GDM1 (cell line): ENCODE results near the gene TNFRSF9.
"Not testable (repeated sequence)": the region's sequence is repeated elsewhere in the genome, so short reads cannot be mapped to it uniquely, and the experiment has no call there.

Source experiments
- DNase-seq: peaks from one replicate; lab custom pipeline; 2025; lab: John Stamatoyannopoulos, UW

Gene TNFRSF9

GRCh38 chr1:7960867-7961215 is 20.2 kb upstream of the TNFRSF9 start:
- no peak for DNase-seq

- no peak for DNase-seq
These were observed 19.5 kb upstream of the TNFRSF9 start for GRCh38 chr1:7960165-7960564.

GRCh38 chr1:7956218-7957032 is 15.8 kb upstream of the TNFRSF9 start:
- no peak for DNase-seq

- DNase-seq: no peak
These were observed 14.0 kb upstream of the TNFRSF9 start for GRCh38 chr1:7954683-7955082.

- DNase-seq: peak; percentile 94
These were observed 13.4 kb upstream of the TNFRSF9 start for GRCh38 chr1:7953850-7954609.

- not testable (repeated sequence) for DNase-seq
These were observed 12.2 kb upstream of the TNFRSF9 start for GRCh38 chr1:7952791-7953190.

GRCh38 chr1:7948960-7949359 is 8.3 kb upstream of the TNFRSF9 start:
- no peak for DNase-seq

GRCh38 chr1:7943251-7943650 is 2.6 kb upstream of the TNFRSF9 start:
- no peak for DNase-seq

GRCh38 chr1:7942214-7942921 is 1.7 kb upstream of the TNFRSF9 start:
- DNase-seq: peak; percentile 64

GRCh38 chr1:7941437-7941793 is 776 bp upstream of the TNFRSF9 start:
- DNase-seq: no peak

GRCh38 chr1:7940034-7940433 is 605 bp downstream of the TNFRSF9 start:
- DNase-seq: no peak

GRCh38 chr1:7938070-7938469 is 2.6 kb downstream of the TNFRSF9 start:
- DNase-seq: no peak

- DNase-seq: no peak
These were observed 8.0 kb downstream of the TNFRSF9 start for GRCh38 chr1:7932524-7933138.

GRCh38 chr1:7931446-7931812 is 9.2 kb downstream of the TNFRSF9 start:
- DNase-seq: no peak

GRCh38 chr1:7930645-7931445 is 9.8 kb downstream of the TNFRSF9 start:
- no peak for DNase-seq

- no peak for DNase-seq
These were observed 11.0 kb downstream of the TNFRSF9 start for GRCh38 chr1:7929637-7930036.

GRCh38 chr1:7928247-7928646 is 12.4 kb downstream of the TNFRSF9 start:
- no peak for DNase-seq

- not testable (repeated sequence) for DNase-seq
These were observed 13.6 kb downstream of the TNFRSF9 start for GRCh38 chr1:7927061-7927460.

- no peak for DNase-seq
These were observed 18.3 kb downstream of the TNFRSF9 start for GRCh38 chr1:7922301-7922700.

- no peak for DNase-seq
These were observed 18.8 kb downstream of the TNFRSF9 start for GRCh38 chr1:7921796-7922195.

GRCh38 chr1:7919880-7920279 is 20.8 kb downstream of the TNFRSF9 start:
- DNase-seq: no peak

GRCh38 chr1:7917971-7918370 is 22.7 kb downstream of the TNFRSF9 start:
- not testable (repeated sequence) for DNase-seq
